Activated CD8-positive, alpha-beta T cell treated with anti-CD3 and anti-CD28 coated beads for 36 hours (primary cell): ENCODE results near the gene TEKTIP1. TPM values are rescaled to one million over a fixed set of nuclear protein-coding genes. Genes with fewer than 3 reads are reported as not detected.

ENCODE experiments used
- ATAC-seq: fragments of 200-7000 bp; cut with Tn5 transposase; one replicate; pipeline ENCODE4 v1.10.0; 2021; ENCODE audit warnings: mild to moderate bottlenecking, moderate library complexity
- CTCF ChIA-PET: fragments of 350-600 bp; sonication (Branson Sonifier 250); formaldehyde crosslinking; loops from one replicate; lab custom pipeline; 2021; ENCODE audit warnings: antibody characterized with exemption; lab: Charles Lee
- POLR2A ChIA-PET: fragments of 350-600 bp; sonication (Branson Sonifier 250); formaldehyde crosslinking; loops from one replicate; lab custom pipeline; 2021; ENCODE audit warnings: antibody characterized with exemption; lab: Charles Lee
- DNase-seq: peaks from one replicate; pipeline ENCODE4 v3.0.0-alpha.2; 2020
- H3K27ac Mint-ChIP-seq: one replicate; pipeline ENCODE4 v1.8.0; 2021; ENCODE audit warnings: mild to moderate bottlenecking, mixed read lengths
- H3K27me3 Mint-ChIP-seq: one replicate; pipeline ENCODE4 v1.8.0; 2021; ENCODE audit warnings: mixed read lengths
- H3K36me3 Mint-ChIP-seq: one replicate; pipeline ENCODE4 v1.8.0; 2021; ENCODE audit warnings: low read depth, mixed read lengths
- H3K4me1 Mint-ChIP-seq: one replicate; pipeline ENCODE4 v1.8.0; 2021; ENCODE audit warnings: low read depth, mixed read lengths
- H3K4me3 Mint-ChIP-seq: one replicate; pipeline ENCODE4 v1.8.0; 2021; ENCODE audit warnings: mild to moderate bottlenecking, moderate library complexity, mixed read lengths
- H3K9me3 Mint-ChIP-seq: one replicate; pipeline ENCODE4 v1.8.0; 2021; ENCODE audit warnings: mixed read lengths
- intact Hi-C: fragments of 100-400 bp; cut with micrococcal nuclease; formaldehyde crosslinking; loops from one replicate; pipeline ENCODE4 v1.10.0; 2022
- total RNA-seq, 2 experiments: library from RNA; stranded (reverse); gene quantifications; one replicate each; pipeline ENCODE4 v1.2.3, GENCODE V29; 2021
- TF ChIP-seq, protein P1 (sequence below): fragments of 200-600 bp; IDR thresholded peaks from one replicate; pipeline ENCODE4 v1.8.0; 2022; ENCODE audit warnings: antibody characterized with exemption, mild to moderate bottlenecking

TEKTIP1 gene
- total RNA-seq, 2 experiments from 2014 or later, result 1.6 to 2.4 TPM

DNA sequence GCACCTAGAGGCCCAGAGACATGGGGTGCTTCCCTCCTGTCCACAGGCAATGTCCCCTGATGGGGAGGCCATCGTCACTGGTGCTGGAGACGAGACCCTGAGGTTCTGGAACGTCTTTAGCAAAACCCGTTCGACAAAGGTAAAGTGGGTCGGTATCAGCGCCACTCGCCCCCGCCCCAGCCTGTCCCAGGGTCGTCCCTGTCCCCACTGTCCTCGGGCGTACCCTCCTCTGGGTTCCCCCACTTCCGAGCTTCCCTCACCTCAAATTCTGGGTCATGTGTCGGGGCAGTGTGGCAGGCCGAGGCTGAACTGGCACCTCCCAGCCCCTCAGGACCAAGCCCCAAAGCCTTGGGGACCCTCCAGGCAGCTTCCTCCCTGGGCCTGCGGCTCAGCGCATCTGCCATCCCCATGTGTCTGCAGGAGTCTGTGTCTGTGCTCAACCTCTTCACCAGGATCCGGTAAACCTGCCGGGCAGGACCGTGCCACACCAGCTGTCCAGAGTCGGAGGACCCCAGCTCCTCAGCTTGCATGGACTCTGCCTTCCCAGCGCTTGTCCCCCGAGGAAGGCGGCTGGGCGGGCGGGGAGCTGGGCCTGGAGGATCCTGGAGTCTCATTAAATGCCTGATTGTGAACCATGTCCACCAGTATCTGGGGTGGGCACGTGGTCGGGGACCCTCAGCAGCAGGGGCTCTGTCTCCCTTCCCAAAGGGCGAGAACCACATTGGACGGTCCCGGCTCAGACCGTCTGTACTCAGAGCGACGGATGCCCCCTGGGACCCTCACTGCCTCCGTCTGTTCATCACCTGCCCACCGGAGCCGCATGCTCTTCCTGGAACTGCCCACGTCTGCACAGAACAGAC is 4.4 kb upstream of the TEKTIP1 start:
- H3K27me3 Mint-ChIP-seq, result no peaks in the 10 kb centered on the region
- H3K4me3 Mint-ChIP-seq, result no peak overlapping the region
- no peaks in the 10 kb centered on the region for H3K4me1 Mint-ChIP-seq
- peaks cover 1% of the 10 kb centered on the region for H3K9me3 Mint-ChIP-seq
- intact Hi-C loops, result no loop called here
- TF ChIP-seq, protein P1, sequence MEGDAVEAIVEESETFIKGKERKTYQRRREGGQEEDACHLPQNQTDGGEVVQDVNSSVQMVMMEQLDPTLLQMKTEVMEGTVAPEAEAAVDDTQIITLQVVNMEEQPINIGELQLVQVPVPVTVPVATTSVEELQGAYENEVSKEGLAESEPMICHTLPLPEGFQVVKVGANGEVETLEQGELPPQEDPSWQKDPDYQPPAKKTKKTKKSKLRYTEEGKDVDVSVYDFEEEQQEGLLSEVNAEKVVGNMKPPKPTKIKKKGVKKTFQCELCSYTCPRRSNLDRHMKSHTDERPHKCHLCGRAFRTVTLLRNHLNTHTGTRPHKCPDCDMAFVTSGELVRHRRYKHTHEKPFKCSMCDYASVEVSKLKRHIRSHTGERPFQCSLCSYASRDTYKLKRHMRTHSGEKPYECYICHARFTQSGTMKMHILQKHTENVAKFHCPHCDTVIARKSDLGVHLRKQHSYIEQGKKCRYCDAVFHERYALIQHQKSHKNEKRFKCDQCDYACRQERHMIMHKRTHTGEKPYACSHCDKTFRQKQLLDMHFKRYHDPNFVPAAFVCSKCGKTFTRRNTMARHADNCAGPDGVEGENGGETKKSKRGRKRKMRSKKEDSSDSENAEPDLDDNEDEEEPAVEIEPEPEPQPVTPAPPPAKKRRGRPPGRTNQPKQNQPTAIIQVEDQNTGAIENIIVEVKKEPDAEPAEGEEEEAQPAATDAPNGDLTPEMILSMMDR, result no peak
- CTCF ChIA-PET, result no interaction called here
- DNase-seq, result no peak
- no peak for ATAC-seq
- peaks cover 26% of the 10 kb centered on the region for H3K36me3 Mint-ChIP-seq
- POLR2A ChIA-PET, result no interaction called here
- H3K27ac Mint-ChIP-seq, result no peak overlapping the region

DNA sequence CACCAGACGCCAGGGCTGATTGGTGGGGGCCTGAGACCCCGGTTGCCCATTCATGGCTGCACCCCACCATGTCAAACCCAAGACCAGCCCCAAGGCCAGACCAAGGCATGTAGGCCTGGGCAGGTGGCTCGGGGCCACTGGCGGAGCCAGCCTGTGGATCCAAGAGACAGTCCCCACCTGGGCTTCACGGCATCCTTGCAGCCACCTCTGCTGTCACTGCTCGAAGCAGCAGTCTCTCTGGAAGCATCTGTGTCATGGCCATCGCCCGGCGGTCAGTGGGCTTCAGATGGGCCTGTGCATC is 3.8 kb upstream of the TEKTIP1 start:
- intact Hi-C loops, result no loop called here
- Mint-ChIP-seq H3K27me3 (no peaks in the 10 kb centered on the region), H3K4me1 (no peaks in the 10 kb centered on the region), H3K4me3 (no peak overlapping the region), H3K36me3 (peaks cover 30% of the 10 kb centered on the region), H3K27ac (no peak overlapping the region), H3K9me3 (peaks cover 2% of the 10 kb centered on the region)
- ChIA-PET POLR2A (no interaction called here), CTCF (no interaction called here)
- ATAC-seq (no peak), DNase-seq (no peak)
- TF ChIP-seq, protein P1, result no peak

DNA sequence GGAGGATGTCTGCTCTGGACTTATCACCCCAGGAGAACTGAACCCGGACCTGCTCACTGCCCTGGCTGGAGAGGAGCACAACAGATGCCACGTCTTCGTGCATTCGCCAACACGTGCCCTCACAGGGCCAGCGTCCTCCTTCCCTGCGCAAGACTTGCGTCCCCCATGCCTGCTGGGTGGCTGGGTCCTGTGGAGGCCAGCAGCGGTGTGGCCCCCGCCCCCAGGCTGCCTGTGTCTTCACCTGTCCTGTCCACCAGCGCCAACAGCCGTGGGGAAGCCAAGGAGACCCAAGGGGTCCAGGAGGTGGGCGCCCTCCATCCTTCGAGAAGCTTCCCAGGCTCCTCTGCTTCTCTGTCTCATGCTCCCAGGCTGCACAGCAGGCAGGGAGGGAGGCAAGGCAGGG is 3.4 kb upstream of the TEKTIP1 start:
- Mint-ChIP-seq H3K4me3 (no peak overlapping the region), H3K9me3 (peaks cover 2% of the 10 kb centered on the region), H3K36me3 (peaks cover 30% of the 10 kb centered on the region), H3K27ac (no peak overlapping the region), H3K4me1 (no peaks in the 10 kb centered on the region), H3K27me3 (no peaks in the 10 kb centered on the region)
- DNase-seq (no peak), ATAC-seq (no peak)
- ChIA-PET CTCF (no interaction called here), POLR2A (interaction anchor here (1.0 kb wide), 1 partner anchor 9 kb away, joined by 3 read pairs; no protein-coding TSS in a partner anchor)
- TF ChIP-seq, protein P1, result no peak
- intact Hi-C loops, result no loop called here

DNA sequence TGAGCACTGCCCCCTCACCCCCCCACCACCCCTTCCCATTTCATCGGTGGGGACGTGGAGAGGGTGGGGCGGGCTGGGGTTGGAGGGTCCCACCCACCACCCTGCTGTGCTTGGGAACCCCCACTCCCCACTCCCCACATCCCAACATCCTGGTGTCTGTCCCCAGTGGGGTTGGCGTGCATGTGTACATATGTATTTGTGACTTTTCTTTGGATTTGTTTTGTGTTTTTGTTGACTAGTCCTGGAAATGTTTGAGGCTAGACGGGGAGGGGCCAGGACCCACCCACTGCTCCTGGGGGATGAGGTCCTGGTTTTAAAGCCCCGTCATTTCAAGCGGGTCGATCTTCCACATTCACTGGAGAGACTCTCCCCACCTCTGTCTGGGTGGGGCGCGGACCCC is 3.0 kb upstream of the TEKTIP1 start:
- no peak overlapping the region for H3K27ac Mint-ChIP-seq
- ATAC-seq (no peak), DNase-seq (no peak)
- ChIA-PET POLR2A (interaction anchor here (1.0 kb wide), 1 partner anchor 9 kb away, joined by 3 read pairs; no protein-coding TSS in a partner anchor), CTCF (no interaction called here)
- intact Hi-C loops, result no loop called here
- H3K36me3 Mint-ChIP-seq, result peaks cover 30% of the 10 kb centered on the region
- no peak overlapping the region for H3K4me3 Mint-ChIP-seq
- H3K9me3 Mint-ChIP-seq, result peaks cover 2% of the 10 kb centered on the region
- no peaks in the 10 kb centered on the region for H3K4me1 Mint-ChIP-seq
- TF ChIP-seq, protein P1, result no peak
- no peaks in the 10 kb centered on the region for H3K27me3 Mint-ChIP-seq

DNA sequence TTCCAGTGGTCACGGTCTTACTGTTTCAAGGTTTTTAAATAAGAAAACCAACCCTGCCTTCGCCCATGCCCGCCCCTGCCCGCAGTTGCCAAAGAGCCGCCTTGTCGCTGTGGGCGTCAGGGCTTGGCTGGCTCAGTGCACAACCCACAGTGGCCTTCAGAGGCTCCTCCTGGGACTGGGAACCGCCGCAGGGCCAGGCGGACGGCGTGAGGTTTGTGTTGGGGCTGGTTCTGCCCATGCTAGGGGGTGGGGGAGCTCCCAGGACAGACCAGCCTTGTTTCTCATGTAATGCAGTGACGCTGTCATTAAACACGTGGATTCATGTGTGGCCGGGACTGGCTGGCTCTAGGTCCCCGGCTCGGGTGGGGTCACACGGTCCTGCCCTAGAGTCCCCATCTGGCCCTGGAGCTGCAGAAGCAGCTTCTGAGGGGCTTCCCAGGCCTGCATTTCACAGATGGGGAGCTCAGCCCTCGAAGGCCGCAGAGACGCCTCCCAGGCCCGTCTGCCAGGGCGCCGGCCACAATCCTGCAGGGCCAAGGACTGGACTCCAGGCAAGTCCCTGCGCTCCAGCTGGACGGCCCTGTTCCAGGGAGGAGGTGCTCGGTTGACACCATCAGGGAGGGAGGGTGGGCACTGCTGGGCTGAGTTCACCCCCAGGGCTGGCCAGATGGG is 2.4 kb upstream of the TEKTIP1 start:
- Mint-ChIP-seq H3K27ac (no peak overlapping the region), H3K9me3 (peaks cover 2% of the 10 kb centered on the region), H3K4me1 (no peaks in the 10 kb centered on the region), H3K27me3 (no peaks in the 10 kb centered on the region), H3K4me3 (no peak overlapping the region), H3K36me3 (peaks cover 25% of the 10 kb centered on the region)
- TF ChIP-seq, protein P1, result no peak
- ATAC-seq (no peak), DNase-seq (no peak)
- ChIA-PET CTCF (no interaction called here), POLR2A (interaction anchor here (1.0 to 1.1 kb wide), 2 partner anchors 10 kb away, joined by 3 read pairs; no protein-coding TSS in a partner anchor)
- intact Hi-C loops, result no loop called here
